Measurements from ENCODE around the gene HNRNPH1.

- TF ChIP-seq HOXA3 (CRISPR knock-in tag; IDR thresholded peaks at IDR 0.05) (no peak), SMC3 (IDR thresholded peaks at IDR 0.05; ENCODE audit: low read length) (no peak), ZNF101 (CRISPR knock-in tag; IDR thresholded peaks at IDR 0.05; ENCODE audit: borderline replicate concordance, low read depth) (no peak), NFE2L1 (CRISPR knock-in tag; IDR thresholded peaks at IDR 0.05; ENCODE audit: borderline replicate concordance) (no peak), POLR2A (IDR thresholded peaks at IDR 0.05; ENCODE audit: insufficient read depth in 1 of 2, low read depth in 2 of 2, low read length in 2 of 2) (peak in 1 of 2 experiments; percentile 51; a peak in 2 of 4 replicates)
Measured at GRCh38 chr5:179620703-179621350, 2.6 kb downstream of the HNRNPH1 start.

All from HepG2 (cell line).